ENCODE measurements around the gene PLXNA2. TPM values are rescaled to one million over a fixed set of nuclear protein-coding genes. Genes with fewer than 3 reads are reported as not detected.

Gene PLXNA2
- total RNA-seq, 1 experiment from 2014 or later = 10.2 TPM

DNA sequence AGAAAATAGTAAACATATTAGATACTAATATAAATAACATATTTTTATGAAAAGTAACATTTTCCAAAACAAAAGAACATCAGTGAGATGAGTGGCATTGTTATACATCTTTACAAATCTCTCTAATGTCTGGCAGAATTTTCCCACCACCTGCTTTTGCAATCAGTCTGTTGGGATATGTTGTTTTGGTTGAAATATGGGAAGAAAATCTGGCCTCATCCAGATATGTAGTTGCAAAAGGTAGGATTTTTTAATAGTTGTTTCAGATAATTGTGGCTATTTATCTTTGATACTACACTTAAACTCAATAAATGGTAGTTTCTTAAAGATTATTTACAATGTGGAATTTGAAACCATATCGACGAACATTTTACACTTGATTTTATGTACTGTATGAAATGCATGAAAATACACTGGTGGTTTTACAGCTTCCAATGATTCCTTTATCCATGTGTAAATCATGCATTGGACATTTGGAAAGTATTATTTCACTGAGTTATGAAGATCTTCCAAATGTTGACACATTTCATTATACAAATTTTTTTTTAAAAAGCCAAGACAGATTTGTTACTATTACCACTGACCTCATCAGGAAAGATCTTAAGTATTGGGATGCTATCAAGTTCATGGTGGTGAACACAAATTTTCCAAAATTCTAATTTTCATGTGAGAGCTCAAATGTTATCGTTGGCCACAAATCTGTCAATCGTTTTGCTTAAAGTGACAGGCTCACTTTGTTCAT lies 259.2 kb downstream of the PLXNA2 start:
- Histone ChIP-seq H3K9me3 (ENCODE audit: insufficient read depth, low read depth) (no peaks in the 10 kb centered on the region), H4K20me1 (ENCODE audit: insufficient read depth) (no peaks in the 10 kb centered on the region), H3K79me2 (ENCODE audit: low read depth) (no peaks in the 10 kb centered on the region), H3F3A (ENCODE audit: insufficient read depth, low read depth) (no peaks in the 10 kb centered on the region), H3K27ac (no peak overlapping the region), H3K4me3 (no peak overlapping the region), H2AFZ (no peak overlapping the region), H3K4me1 (replicated peaks; ENCODE audit: insufficient read depth) (no peaks in the 10 kb centered on the region), H3K9me2 (ENCODE audit: insufficient read depth) (no peaks in the 10 kb centered on the region), H3K4me2 (no peak overlapping the region), H3K36me3 (ENCODE audit: low read depth) (no peaks in the 10 kb centered on the region), H3K27me3 (ENCODE audit: insufficient read depth, low read depth) (peaks cover 53% of the 10 kb centered on the region)
- intact Hi-C loops (cut with micrococcal nuclease; ENCODE audit: unreplicated experiment) = no loop called here
- no TSS peak for BruUV-seq (replicated peaks)
- POLR2A ChIA-PET (ENCODE audit: unreplicated experiment) = no interaction called here
- DNase-seq = no peak
- TF ChIP-seq, protein P1, sequence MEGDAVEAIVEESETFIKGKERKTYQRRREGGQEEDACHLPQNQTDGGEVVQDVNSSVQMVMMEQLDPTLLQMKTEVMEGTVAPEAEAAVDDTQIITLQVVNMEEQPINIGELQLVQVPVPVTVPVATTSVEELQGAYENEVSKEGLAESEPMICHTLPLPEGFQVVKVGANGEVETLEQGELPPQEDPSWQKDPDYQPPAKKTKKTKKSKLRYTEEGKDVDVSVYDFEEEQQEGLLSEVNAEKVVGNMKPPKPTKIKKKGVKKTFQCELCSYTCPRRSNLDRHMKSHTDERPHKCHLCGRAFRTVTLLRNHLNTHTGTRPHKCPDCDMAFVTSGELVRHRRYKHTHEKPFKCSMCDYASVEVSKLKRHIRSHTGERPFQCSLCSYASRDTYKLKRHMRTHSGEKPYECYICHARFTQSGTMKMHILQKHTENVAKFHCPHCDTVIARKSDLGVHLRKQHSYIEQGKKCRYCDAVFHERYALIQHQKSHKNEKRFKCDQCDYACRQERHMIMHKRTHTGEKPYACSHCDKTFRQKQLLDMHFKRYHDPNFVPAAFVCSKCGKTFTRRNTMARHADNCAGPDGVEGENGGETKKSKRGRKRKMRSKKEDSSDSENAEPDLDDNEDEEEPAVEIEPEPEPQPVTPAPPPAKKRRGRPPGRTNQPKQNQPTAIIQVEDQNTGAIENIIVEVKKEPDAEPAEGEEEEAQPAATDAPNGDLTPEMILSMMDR (conservative IDR thresholded peaks at IDR 0.05) = no peak
- TF ChIP-seq EZH2 (IDR thresholded peaks at IDR 0.05; ENCODE audit: low read depth) = no peak
- CTCF ChIA-PET = no interaction called here

DNA sequence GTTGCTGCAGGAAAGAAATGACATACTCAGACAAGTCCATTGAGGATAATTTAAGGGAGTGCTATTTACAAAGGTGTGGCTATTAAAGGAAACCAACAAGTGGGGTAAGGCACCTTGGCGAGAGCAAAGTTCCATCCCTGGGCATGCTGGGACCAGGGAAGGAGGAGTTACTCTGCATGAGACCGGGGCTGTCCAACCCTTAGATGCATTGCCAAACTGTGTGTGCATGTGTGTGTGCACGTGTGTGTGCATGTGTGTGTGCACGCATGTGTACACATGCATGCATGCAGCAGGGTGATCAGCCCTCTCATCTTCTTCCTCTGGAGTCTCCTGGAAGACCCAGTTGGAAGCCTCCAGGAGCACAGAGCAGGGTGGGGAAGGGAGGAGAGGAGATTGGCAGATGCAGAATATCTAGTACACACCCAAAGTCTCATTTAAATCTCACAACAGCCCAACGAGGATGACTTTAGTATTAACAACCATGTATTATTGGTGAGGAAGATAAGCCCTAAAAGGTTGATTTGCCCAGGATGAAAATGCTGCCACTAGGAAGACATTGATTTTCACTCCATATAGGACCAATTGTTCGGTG lies 261.0 kb downstream of the PLXNA2 start:
- no peak overlapping the region for H3K4me3 ChIP-seq
- no peak for DNase-seq
- H3K4me2 ChIP-seq = no peak overlapping the region
- no TSS peak for BruUV-seq (replicated peaks)
- H3K36me3 ChIP-seq (ENCODE audit: low read depth) = no peaks in the 10 kb centered on the region
- ChIA-PET CTCF (no interaction called here), POLR2A (ENCODE audit: unreplicated experiment) (no interaction called here)
- H3K27ac ChIP-seq = no peak overlapping the region
- H3K4me1 ChIP-seq (replicated peaks; ENCODE audit: insufficient read depth) = no peaks in the 10 kb centered on the region
- H2AFZ ChIP-seq = no peak overlapping the region
- no peaks in the 10 kb centered on the region for H4K20me1 ChIP-seq (ENCODE audit: insufficient read depth)
- peaks cover 43% of the 10 kb centered on the region for H3K27me3 ChIP-seq (ENCODE audit: insufficient read depth, low read depth)
- H3K9me3 ChIP-seq (ENCODE audit: insufficient read depth, low read depth) = no peaks in the 10 kb centered on the region
- TF ChIP-seq EZH2 (IDR thresholded peaks at IDR 0.05; ENCODE audit: low read depth) = no peak
- TF ChIP-seq, protein P1 (conservative IDR thresholded peaks at IDR 0.05) = no peak
- no peaks in the 10 kb centered on the region for H3K9me2 ChIP-seq (ENCODE audit: insufficient read depth)
- H3F3A ChIP-seq (ENCODE audit: insufficient read depth, low read depth) = no peaks in the 10 kb centered on the region
- intact Hi-C loops (cut with micrococcal nuclease; ENCODE audit: unreplicated experiment) = no loop called here
- no peaks in the 10 kb centered on the region for H3K79me2 ChIP-seq (ENCODE audit: low read depth)

DNA sequence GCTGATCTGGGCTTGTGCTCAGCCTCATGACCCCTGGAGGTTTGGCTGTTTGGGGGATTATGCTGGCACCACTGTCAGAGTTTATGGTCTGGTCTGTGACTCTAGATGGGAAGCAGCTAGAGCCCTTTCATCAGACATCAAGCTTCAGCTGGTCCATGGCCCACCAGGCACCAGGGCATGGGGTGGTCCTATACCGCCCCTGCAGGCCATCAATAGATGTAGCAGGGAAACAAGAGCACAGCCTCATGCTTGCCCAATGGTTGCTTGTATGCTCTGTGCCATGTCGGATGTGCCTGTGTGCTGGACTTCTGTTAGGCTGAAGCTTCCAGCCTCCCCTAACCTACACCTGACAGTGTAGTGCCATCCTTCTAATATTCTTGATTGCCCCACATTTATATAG lies 262.2 kb downstream of the PLXNA2 start:
- Histone ChIP-seq H3F3A (ENCODE audit: insufficient read depth, low read depth) (no peaks in the 10 kb centered on the region), H3K4me3 (no peak overlapping the region), H3K9me3 (ENCODE audit: insufficient read depth, low read depth) (no peaks in the 10 kb centered on the region), H3K4me2 (no peak overlapping the region), H3K79me2 (ENCODE audit: low read depth) (no peaks in the 10 kb centered on the region), H3K36me3 (ENCODE audit: low read depth) (no peaks in the 10 kb centered on the region), H3K27me3 (ENCODE audit: insufficient read depth, low read depth) (peaks cover 31% of the 10 kb centered on the region), H3K27ac (no peak overlapping the region), H2AFZ (no peak overlapping the region), H3K4me1 (replicated peaks; ENCODE audit: insufficient read depth) (no peaks in the 10 kb centered on the region), H3K9me2 (ENCODE audit: insufficient read depth) (no peaks in the 10 kb centered on the region; the same call in 1 of the 2 replicates), H4K20me1 (ENCODE audit: insufficient read depth) (no peaks in the 10 kb centered on the region)
- BruUV-seq (replicated peaks) = no TSS peak
- TF ChIP-seq, protein P1 (conservative IDR thresholded peaks at IDR 0.05) = peak; percentile 52
- no peak for TF ChIP-seq EZH2 (IDR thresholded peaks at IDR 0.05; ENCODE audit: low read depth)
- DNase-seq = no peak
- POLR2A ChIA-PET (ENCODE audit: unreplicated experiment) = no interaction called here
- intact Hi-C loops (cut with micrococcal nuclease; ENCODE audit: unreplicated experiment) = no loop called here
- CTCF ChIA-PET = interaction anchor here (0.6 kb wide), 1 partner anchor 19 kb away, joined by 16 read pairs; no protein-coding TSS in a partner anchor

All from PC-9 (cell line).